RPMI8226 (cell line): Measurements from ENCODE around the gene CCDC107.

ENCODE experiments used
- DNase-seq: peaks from one replicate; pipeline ENCODE4 v3.0.0-alpha.2; 2015

CCDC107 gene

GRCh38 chr9:35706951-35707350 is 48.9 kb downstream of the CCDC107 start:
- DNase-seq = no peak

- no peak for DNase-seq
These were observed 50.1 kb downstream of the CCDC107 start for GRCh38 chr9:35708146-35708545.

- no peak for DNase-seq
These were observed 52.9 kb downstream of the CCDC107 start for GRCh38 chr9:35710818-35711500.
